Progenitor cell of endocrine pancreas (in vitro differentiated cells): Measurements from ENCODE around the gene VARS1. TPM values are rescaled to one million over a fixed set of nuclear protein-coding genes. Genes with fewer than 3 reads are reported as not detected.
"Not testable (repeated sequence)": the region's sequence is repeated elsewhere in the genome, so short reads cannot be mapped to it uniquely, and the experiment has no call there.

Experiments
- DNase-seq: peaks from one replicate; pipeline ENCODE4 v3.0.0; 2021; ENCODE audit warnings: low spot score; ENCODE audit not compliant: unreplicated experiment
- H3K27ac Mint-ChIP-seq: 2 replicates; pipeline ENCODE4 v1.8.0; 2021; ENCODE audit warnings: mild to moderate bottlenecking, moderate library complexity, mixed read lengths
- H3K27me3 Mint-ChIP-seq: 2 replicates; pipeline ENCODE4 v1.8.0; 2021; ENCODE audit warnings: mixed read lengths
- H3K36me3 Mint-ChIP-seq: 2 replicates; pipeline ENCODE4 v1.8.0; 2022; ENCODE audit warnings: mixed read lengths; ENCODE audit not compliant: insufficient read depth
- H3K4me1 Mint-ChIP-seq: 2 replicates; pipeline ENCODE4 v1.8.0; 2021; ENCODE audit warnings: low read depth, mixed read lengths
- H3K4me3 Mint-ChIP-seq: 2 replicates; pipeline ENCODE4 v1.8.0; 2021; ENCODE audit warnings: low read depth, mild to moderate bottlenecking, moderate library complexity, mixed read lengths
- H3K9me3 Mint-ChIP-seq: 2 replicates; pipeline ENCODE4 v1.8.0; 2021; ENCODE audit warnings: low read depth, mixed read lengths
- CTCF ChIP-seq: fragments of 200-600 bp; sonication (generic); IDR thresholded peaks from one replicate; pipeline ENCODE4 v1.5.0; 2021; ENCODE audit warnings: antibody characterized with exemption, mild to moderate bottlenecking; ENCODE audit not compliant: unreplicated experiment
- total RNA-seq: library from RNA; stranded (reverse); gene quantifications from 2 replicates; pipeline ENCODE4 v1.2.1, GENCODE V29; 2021

Gene VARS1
- total RNA-seq, 1 donor from 2014 or later, result 85.6 TPM

GRCh38 chr6:31811645-31812044 is 16.1 kb upstream of the VARS1 start:
- no peak overlapping the region for H3K27ac Mint-ChIP-seq
- H3K4me1 Mint-ChIP-seq, result peaks cover 9% of the 10 kb centered on the region
- no peaks in the 10 kb centered on the region for H3K27me3 Mint-ChIP-seq
- H3K4me3 Mint-ChIP-seq, result no peak overlapping the region
- H3K36me3 Mint-ChIP-seq, result peaks cover 2% of the 10 kb centered on the region
- no peak for TF ChIP-seq CTCF
- no peaks in the 10 kb centered on the region for H3K9me3 Mint-ChIP-seq
- no peak for DNase-seq

GRCh38 chr6:31808599-31808998 is 13.0 kb upstream of the VARS1 start:
- not testable (repeated sequence) for H3K27me3 Mint-ChIP-seq, H3K4me1 Mint-ChIP-seq, H3K9me3 Mint-ChIP-seq, H3K36me3 Mint-ChIP-seq, H3K27ac Mint-ChIP-seq, DNase-seq, H3K4me3 Mint-ChIP-seq

- H3K27ac Mint-ChIP-seq, result peak within 1 kb of the TSS; percentile 88
- no peaks in the 10 kb centered on the region for H3K9me3 Mint-ChIP-seq
- no peaks in the 10 kb centered on the region for H3K36me3 Mint-ChIP-seq
- no peaks in the 10 kb centered on the region for H3K27me3 Mint-ChIP-seq
- peaks cover 8% of the 10 kb centered on the region for H3K4me1 Mint-ChIP-seq
- TF ChIP-seq CTCF, result peak; percentile 46
- peak within 1 kb of the TSS; percentile 89 for H3K4me3 Mint-ChIP-seq
- peak; percentile 97 for DNase-seq
Measured at GRCh38 chr6:31806470-31807272, 11.1 kb upstream of the VARS1 start, which contains the start of gene LSM2. Gene LSM2 (minus strand): TSS chr6:31806966. CDS start chr6:31806757, 209 bp downstream.

GRCh38 chr6:31805939-31806469 is 10.5 kb upstream of the VARS1 start:
- no peak for DNase-seq
- H3K9me3 Mint-ChIP-seq, result no peaks in the 10 kb centered on the region
- H3K27ac Mint-ChIP-seq, result peak overlapping the region; percentile 88
- peak overlapping the region; percentile 89 for H3K4me3 Mint-ChIP-seq
- no peak for TF ChIP-seq CTCF
- peaks cover 3% of the 10 kb centered on the region for H3K36me3 Mint-ChIP-seq
- H3K4me1 Mint-ChIP-seq, result peaks cover 8% of the 10 kb centered on the region
- H3K27me3 Mint-ChIP-seq, result no peaks in the 10 kb centered on the region

- not testable (repeated sequence) for H3K9me3 Mint-ChIP-seq, H3K36me3 Mint-ChIP-seq, DNase-seq, H3K27me3 Mint-ChIP-seq, H3K4me1 Mint-ChIP-seq, H3K27ac Mint-ChIP-seq, H3K4me3 Mint-ChIP-seq
Measured at GRCh38 chr6:31801031-31801927, 5.7 kb upstream of the VARS1 start.

- no peaks in the 10 kb centered on the region for H3K27me3 Mint-ChIP-seq
- H3K4me1 Mint-ChIP-seq, result no peaks in the 10 kb centered on the region
- no peak for DNase-seq
- no peaks in the 10 kb centered on the region for H3K9me3 Mint-ChIP-seq
- H3K36me3 Mint-ChIP-seq, result peaks cover 3% of the 10 kb centered on the region
- TF ChIP-seq CTCF, result no peak
- H3K27ac Mint-ChIP-seq, result no peak overlapping the region
- no peak overlapping the region for H3K4me3 Mint-ChIP-seq
Measured at GRCh38 chr6:31799781-31800180, 4.2 kb upstream of the VARS1 start.
